Neural crest cell (in vitro differentiated cells): Measurements from ENCODE around the gene DOCK11. TPM values are rescaled to one million over a fixed set of nuclear protein-coding genes. Genes with fewer than 3 reads are reported as not detected.
"Not testable (repeated sequence)": the region's sequence is repeated elsewhere in the genome, so short reads cannot be mapped to it uniquely, and the experiment has no call there.

Source experiments
- DNase-seq: peaks from one replicate; pipeline ENCODE4 v3.0.0; 2021; ENCODE audit warnings: low read depth, mixed read lengths, low spot score
- H3K27ac Mint-ChIP-seq: one replicate; pipeline ENCODE4 v1.8.0; 2021; ENCODE audit warnings: mild to moderate bottlenecking, mixed read lengths; ENCODE audit not compliant: unreplicated experiment
- H3K27me3 Mint-ChIP-seq: 2 replicates; pipeline ENCODE4 v1.8.0; 2021; ENCODE audit warnings: low read depth, mild to moderate bottlenecking, mixed read lengths
- H3K36me3 Mint-ChIP-seq: 2 replicates; pipeline ENCODE4 v1.8.0; 2021; ENCODE audit warnings: low read depth, mild to moderate bottlenecking, mixed read lengths
- H3K4me1 Mint-ChIP-seq: 2 replicates; pipeline ENCODE4 v1.8.0; 2021; ENCODE audit warnings: mixed read lengths
- H3K4me3 Mint-ChIP-seq: one replicate; pipeline ENCODE4 v1.8.0; 2021; ENCODE audit warnings: mild to moderate bottlenecking, mixed read lengths
- H3K9me3 Mint-ChIP-seq: 2 replicates; pipeline ENCODE4 v1.8.0; 2021; ENCODE audit warnings: mixed read lengths
- total RNA-seq: library from RNA; stranded (reverse); gene quantifications from 2 replicates; pipeline ENCODE4 v1.2.1, GENCODE V29; 2021
- TF ChIP-seq, protein P1 (sequence below): fragments of 200-600 bp; sonication (generic); conservative IDR thresholded peaks from 2 replicates; pipeline ENCODE4 v1.5.0; 2021; ENCODE audit warnings: antibody characterized with exemption, mild to moderate bottlenecking

Gene DOCK11
- total RNA-seq, 1 donor from 2014 or later: 14.6 TPM

DNA sequence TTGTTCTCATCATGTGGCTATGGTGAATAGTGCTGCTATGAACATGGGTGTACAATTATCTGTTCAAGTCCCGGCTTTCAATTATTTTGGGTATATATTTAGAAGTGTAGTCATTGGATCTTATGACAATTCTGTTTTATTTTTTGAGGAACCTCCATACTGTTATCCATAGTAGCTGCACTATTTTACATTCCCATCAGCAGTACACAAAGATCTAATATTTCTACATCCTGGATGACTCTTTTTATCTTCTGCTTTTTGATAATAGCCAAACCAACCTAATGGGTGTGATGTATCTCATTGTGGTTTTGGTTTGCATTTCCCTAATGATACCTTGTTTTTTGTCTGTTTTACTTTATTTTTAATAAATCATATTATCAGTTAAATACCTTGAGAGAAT, 218.9 kb downstream of the DOCK11 start:
- TF ChIP-seq, protein P1, sequence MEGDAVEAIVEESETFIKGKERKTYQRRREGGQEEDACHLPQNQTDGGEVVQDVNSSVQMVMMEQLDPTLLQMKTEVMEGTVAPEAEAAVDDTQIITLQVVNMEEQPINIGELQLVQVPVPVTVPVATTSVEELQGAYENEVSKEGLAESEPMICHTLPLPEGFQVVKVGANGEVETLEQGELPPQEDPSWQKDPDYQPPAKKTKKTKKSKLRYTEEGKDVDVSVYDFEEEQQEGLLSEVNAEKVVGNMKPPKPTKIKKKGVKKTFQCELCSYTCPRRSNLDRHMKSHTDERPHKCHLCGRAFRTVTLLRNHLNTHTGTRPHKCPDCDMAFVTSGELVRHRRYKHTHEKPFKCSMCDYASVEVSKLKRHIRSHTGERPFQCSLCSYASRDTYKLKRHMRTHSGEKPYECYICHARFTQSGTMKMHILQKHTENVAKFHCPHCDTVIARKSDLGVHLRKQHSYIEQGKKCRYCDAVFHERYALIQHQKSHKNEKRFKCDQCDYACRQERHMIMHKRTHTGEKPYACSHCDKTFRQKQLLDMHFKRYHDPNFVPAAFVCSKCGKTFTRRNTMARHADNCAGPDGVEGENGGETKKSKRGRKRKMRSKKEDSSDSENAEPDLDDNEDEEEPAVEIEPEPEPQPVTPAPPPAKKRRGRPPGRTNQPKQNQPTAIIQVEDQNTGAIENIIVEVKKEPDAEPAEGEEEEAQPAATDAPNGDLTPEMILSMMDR: no peak
- DNase-seq: no peak
- Mint-ChIP-seq H3K27ac (no peak overlapping the region), H3K4me3 (no peak overlapping the region), H3K9me3 (peaks cover 7% of the 10 kb centered on the region), H3K4me1 (no peaks in the 10 kb centered on the region), H3K36me3 (no peaks in the 10 kb centered on the region), H3K27me3 (no peaks in the 10 kb centered on the region)

DNA sequence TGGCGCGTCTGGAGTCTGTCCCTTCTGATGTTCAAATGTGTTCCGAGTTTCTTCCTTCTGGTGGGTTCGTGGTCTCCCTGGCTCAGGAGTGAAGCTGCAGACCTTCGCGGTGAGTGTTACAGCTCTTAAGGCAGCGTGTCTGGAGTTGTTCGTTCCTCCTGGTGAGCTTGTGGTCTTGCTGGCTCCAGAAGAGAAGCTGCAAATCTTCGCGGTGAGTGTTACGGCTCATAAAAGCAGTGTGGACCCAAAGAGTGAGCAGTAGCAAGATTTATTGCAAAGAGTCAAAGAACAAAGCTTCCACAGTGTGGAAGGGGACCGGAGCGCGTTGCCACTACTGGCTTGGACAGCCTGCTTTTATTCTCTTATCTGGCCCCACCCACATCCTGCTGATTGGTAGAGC, 220.3 kb downstream of the DOCK11 start:
- H3K36me3 Mint-ChIP-seq, H3K27me3 Mint-ChIP-seq, H3K4me1 Mint-ChIP-seq, H3K4me3 Mint-ChIP-seq, H3K9me3 Mint-ChIP-seq, H3K27ac Mint-ChIP-seq, DNase-seq: not testable (repeated sequence)

DNA sequence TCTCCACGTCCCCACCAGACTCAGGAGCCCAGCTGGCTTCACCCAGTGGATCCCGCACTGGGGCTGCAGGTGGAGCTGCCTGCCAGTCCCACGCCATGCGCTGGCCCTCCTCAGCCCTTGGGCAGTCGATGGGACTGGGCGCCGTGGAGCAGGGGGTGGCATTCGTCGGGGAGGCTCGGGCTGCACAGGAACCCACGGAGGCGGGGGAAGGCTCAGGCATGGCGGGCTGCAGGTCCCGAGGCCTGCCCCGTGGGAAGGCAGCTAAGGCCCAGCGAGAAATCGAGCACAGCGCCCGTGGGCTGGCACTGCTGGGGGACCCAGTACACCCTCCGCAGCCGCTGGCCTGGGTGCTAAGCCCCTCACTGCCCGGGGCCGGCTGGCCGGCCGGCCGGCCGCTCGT, 221.2 kb downstream of the DOCK11 start:
- not testable (repeated sequence) for H3K27me3 Mint-ChIP-seq, H3K27ac Mint-ChIP-seq, H3K4me3 Mint-ChIP-seq, H3K4me1 Mint-ChIP-seq, DNase-seq, H3K36me3 Mint-ChIP-seq, H3K9me3 Mint-ChIP-seq

DNA sequence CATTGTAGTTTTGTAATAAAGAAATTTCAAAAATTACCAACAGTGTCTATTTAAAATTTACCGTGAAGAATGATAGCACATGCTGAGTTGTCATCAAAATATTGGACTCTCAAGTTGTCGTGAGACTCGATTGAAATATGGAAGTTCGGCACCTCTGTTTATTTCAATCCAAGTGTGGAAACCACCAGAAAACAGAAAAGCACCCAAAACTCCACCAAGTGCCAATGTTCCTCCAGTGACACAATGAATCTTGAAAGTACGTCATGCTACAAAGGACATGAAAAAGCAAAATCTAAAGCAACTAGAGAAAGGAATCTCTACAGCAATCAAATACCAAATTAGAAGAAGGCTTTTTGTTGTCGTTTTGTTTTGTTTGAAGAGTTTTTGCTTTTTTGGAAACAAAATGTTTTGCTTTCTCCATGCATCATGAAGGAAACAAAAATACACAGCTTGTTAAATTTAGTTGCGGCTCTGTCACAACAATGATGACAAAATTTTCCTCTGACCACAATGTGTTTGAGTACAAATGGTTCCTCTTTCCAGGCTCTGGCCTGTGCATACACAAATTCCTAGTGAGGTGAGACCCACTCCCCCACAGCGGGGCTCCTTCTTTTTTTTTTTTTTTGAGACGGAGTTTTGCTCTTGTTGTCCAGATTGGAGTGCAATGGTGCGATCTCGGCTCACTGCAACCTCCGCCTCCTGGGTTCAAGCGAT, 222.2 kb downstream of the DOCK11 start:
- TF ChIP-seq, protein P1: no peak
- H3K9me3 Mint-ChIP-seq: peaks cover 7% of the 10 kb centered on the region
- H3K4me1 Mint-ChIP-seq: no peaks in the 10 kb centered on the region
- no peaks in the 10 kb centered on the region for H3K27me3 Mint-ChIP-seq
- H3K4me3 Mint-ChIP-seq: no peak overlapping the region
- peaks cover 2% of the 10 kb centered on the region for H3K36me3 Mint-ChIP-seq
- no peak overlapping the region for H3K27ac Mint-ChIP-seq
- DNase-seq: no peak

DNA sequence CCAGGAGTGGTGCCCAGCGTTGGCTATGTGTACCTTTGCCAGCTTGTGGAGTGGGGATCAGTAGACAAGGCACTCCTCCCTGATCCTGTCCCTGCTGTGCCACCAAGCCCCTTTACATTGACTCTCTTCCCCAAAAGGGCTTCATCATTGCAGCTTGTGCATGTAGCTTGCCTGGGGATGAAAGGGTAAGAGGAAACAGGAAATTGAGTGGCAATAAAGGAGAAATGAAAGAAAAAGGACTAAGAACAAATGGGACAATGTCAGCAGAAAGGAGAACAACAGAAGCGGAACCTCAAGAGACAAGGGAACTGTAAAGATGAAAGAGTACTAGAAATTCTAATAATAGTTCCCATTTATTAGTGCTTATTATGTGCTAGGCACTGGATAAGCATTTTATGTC, 223.1 kb downstream of the DOCK11 start:
- Mint-ChIP-seq H3K27ac (peak overlapping the region; percentile 85), H3K36me3 (peaks cover 2% of the 10 kb centered on the region), H3K4me3 (no peak overlapping the region), H3K9me3 (peaks cover 7% of the 10 kb centered on the region), H3K4me1 (no peaks in the 10 kb centered on the region), H3K27me3 (no peaks in the 10 kb centered on the region)
- no peak for DNase-seq
- TF ChIP-seq, protein P1: no peak

DNA sequence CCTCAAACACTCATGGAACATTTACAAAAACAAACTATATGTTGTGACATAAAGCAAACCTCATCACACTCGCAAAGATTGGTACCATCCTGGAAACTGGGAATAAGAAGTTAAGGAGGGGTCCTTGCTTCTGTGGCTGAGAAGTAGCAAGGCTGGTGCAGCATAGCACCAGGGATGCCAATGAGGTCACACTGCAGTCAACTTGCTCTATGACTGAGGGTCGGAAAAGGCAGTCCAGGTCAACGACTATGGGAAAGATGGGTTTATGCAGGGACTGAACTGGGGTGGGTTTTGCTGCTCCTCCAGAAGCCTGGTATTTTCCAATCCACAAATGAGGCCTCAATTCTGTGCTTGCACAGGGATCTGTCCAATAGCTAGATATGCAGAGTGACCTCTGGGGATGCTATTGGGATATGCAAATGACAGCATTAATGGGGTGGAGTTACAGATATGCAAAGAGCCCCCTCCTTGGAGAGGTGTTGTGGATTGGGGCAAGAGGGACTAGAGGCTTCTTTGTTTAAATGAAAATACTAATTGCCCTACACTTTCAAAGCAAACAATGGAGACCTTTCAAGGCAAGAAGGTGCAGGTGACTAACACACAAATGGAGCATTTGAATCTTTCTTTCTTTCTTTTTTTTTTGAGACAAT, 224.6 kb downstream of the DOCK11 start:
- peaks cover 2% of the 10 kb centered on the region for H3K36me3 Mint-ChIP-seq
- peaks cover 2% of the 10 kb centered on the region for H3K27me3 Mint-ChIP-seq
- H3K4me3 Mint-ChIP-seq: no peak overlapping the region
- H3K9me3 Mint-ChIP-seq: peaks cover 4% of the 10 kb centered on the region
- no peak for DNase-seq
- H3K27ac Mint-ChIP-seq: no peak overlapping the region
- TF ChIP-seq, protein P1: no peak
- peaks cover 5% of the 10 kb centered on the region for H3K4me1 Mint-ChIP-seq
